ENCODE measurements around the gene DOK5.

The DOK5 gene

GRCh38 chr20:54559890-54560289, 84.5 kb downstream of the DOK5 start:
- DNase-seq (ENCODE audit: low spot score), result no peak

- no peak for DNase-seq (ENCODE audit: low spot score)
These were observed 85.0 kb downstream of the DOK5 start for GRCh38 chr20:54560357-54560756.

GRCh38 chr20:54565255-54565654, 89.9 kb downstream of the DOK5 start:
- no peak for DNase-seq (ENCODE audit: low spot score)

GRCh38 chr20:54566031-54566688, 90.8 kb downstream of the DOK5 start:
- no peak for DNase-seq (ENCODE audit: low spot score)

- no peak for DNase-seq (ENCODE audit: low spot score)
These were observed 95.2 kb downstream of the DOK5 start for GRCh38 chr20:54570561-54570960.

GRCh38 chr20:54572665-54573435, 97.5 kb downstream of the DOK5 start:
- no peak for DNase-seq (ENCODE audit: low spot score)

- DNase-seq (ENCODE audit: low spot score), result peak; percentile 29
These were observed 98.4 kb downstream of the DOK5 start for GRCh38 chr20:54573838-54574237.

GRCh38 chr20:54576518-54576917, 101.1 kb downstream of the DOK5 start:
- DNase-seq (ENCODE audit: low spot score), result no peak

- DNase-seq (ENCODE audit: low spot score), result no peak
These were observed 102.2 kb downstream of the DOK5 start for GRCh38 chr20:54577637-54578036.

GRCh38 chr20:54585217-54585616, 109.8 kb downstream of the DOK5 start:
- no peak for DNase-seq (ENCODE audit: low spot score)

- no peak for DNase-seq (ENCODE audit: low spot score)
These were observed 112.0 kb downstream of the DOK5 start for GRCh38 chr20:54587408-54587807.

GRCh38 chr20:54589402-54590030, 114.1 kb downstream of the DOK5 start:
- no peak for DNase-seq (ENCODE audit: low spot score)

- no peak for DNase-seq (ENCODE audit: low spot score)
These were observed 115.5 kb downstream of the DOK5 start for GRCh38 chr20:54590856-54591255.

- no peak for DNase-seq (ENCODE audit: low spot score)
These were observed 121.3 kb downstream of the DOK5 start for GRCh38 chr20:54596651-54597050.

GRCh38 chr20:54598352-54598751, 123.0 kb downstream of the DOK5 start:
- no peak for DNase-seq (ENCODE audit: low spot score)

- DNase-seq (ENCODE audit: low spot score), result no peak
These were observed 125.2 kb downstream of the DOK5 start for GRCh38 chr20:54600634-54601033.

- no peak for DNase-seq (ENCODE audit: low spot score)
These were observed 126.6 kb downstream of the DOK5 start for GRCh38 chr20:54601831-54602515.

- no peak for DNase-seq (ENCODE audit: low spot score)
These were observed 129.9 kb downstream of the DOK5 start for GRCh38 chr20:54605319-54605718.

- no peak for DNase-seq (ENCODE audit: low spot score)
These were observed 131.0 kb downstream of the DOK5 start for GRCh38 chr20:54606380-54606779.

GRCh38 chr20:54608039-54608745, 132.8 kb downstream of the DOK5 start:
- no peak for DNase-seq (ENCODE audit: low spot score)

- DNase-seq (ENCODE audit: low spot score), result no peak
These were observed 133.6 kb downstream of the DOK5 start for GRCh38 chr20:54608943-54609342.
